Fibroblast of lung (primary cell): ENCODE measurements around the gene LAMC3. TPM values are rescaled to one million over a fixed set of nuclear protein-coding genes. Genes with fewer than 3 reads are reported as not detected.

Source experiments
- DNase-seq, 2 donors: peaks; one replicate each; pipeline versions ENCODE4 v3.0.0 to v3.0.0-alpha.2; 2010; ENCODE audit warnings: low read depth in 2 of 2
- H2AFZ ChIP-seq: 2 replicates; pipeline ENCODE4 v1.5.1; 2012; ENCODE audit warnings: low read length, control low read depth, inconsistent platforms
- H3K27ac ChIP-seq: 2 replicates; pipeline ENCODE4 v1.5.1; 2011; ENCODE audit warnings: low read length, control low read depth; ENCODE audit not compliant: insufficient read depth
- H3K27me3 ChIP-seq: 2 replicates; pipeline ENCODE4 v1.5.1; 2011; ENCODE audit warnings: mild to moderate bottlenecking, low read length; ENCODE audit not compliant: control insufficient read depth, insufficient read depth
- H3K36me3 ChIP-seq: 2 replicates; pipeline ENCODE4 v1.5.1; 2011; ENCODE audit warnings: low read length; ENCODE audit not compliant: control insufficient read depth, insufficient read depth
- H3K4me1 ChIP-seq: 2 replicates; pipeline ENCODE4 v1.5.1; 2011; ENCODE audit warnings: low read length; ENCODE audit not compliant: control insufficient read depth, insufficient read depth; ENCODE audit errors: extremely low read depth
- H3K4me2 ChIP-seq: 2 replicates; pipeline ENCODE4 v1.5.1; 2011; ENCODE audit warnings: low read length, control low read depth; ENCODE audit not compliant: insufficient read depth; ENCODE audit errors: extremely low read depth
- H3K4me3 ChIP-seq, 4 experiments: fragments of 200-600 bp in 1 of 4; sonication (generic) in 1 of 4; replicated peaks in 1 of 4; 2 replicates each; pipeline ENCODE4 v1.5.1; 2011 to 2016; ENCODE audit warnings: low read length in 4 of 4, low read depth in 3 of 4, mild to moderate bottlenecking in 3 of 4, control low read depth in 2 of 4, inconsistent platforms in 1 of 4, mixed read lengths in 1 of 4; ENCODE audit not compliant: insufficient read depth in 1 of 4; ENCODE audit errors: control extremely low read depth in 1 of 4
- H3K79me2 ChIP-seq: 2 replicates; pipeline ENCODE4 v1.5.1; 2012; ENCODE audit warnings: mild to moderate bottlenecking, low read length, inconsistent platforms; ENCODE audit not compliant: control insufficient read depth, insufficient read depth
- H3K9ac ChIP-seq: 2 replicates; pipeline ENCODE4 v1.5.1; 2011; ENCODE audit warnings: mild to moderate bottlenecking, low read length, control low read depth; ENCODE audit not compliant: insufficient read depth
- H3K9me3 ChIP-seq: 2 replicates; pipeline ENCODE4 v1.5.1; 2012; ENCODE audit warnings: low read depth, low read length; ENCODE audit not compliant: control insufficient read depth, insufficient read depth
- H4K20me1 ChIP-seq: 2 replicates; pipeline ENCODE4 v1.5.1; 2011; ENCODE audit warnings: low read length; ENCODE audit not compliant: control insufficient read depth, insufficient read depth; ENCODE audit errors: extremely low read depth
- EZH2 ChIP-seq: IDR thresholded peaks from 2 replicates; pipeline ENCODE4 v1.5.1; 2012; ENCODE audit warnings: low read length, control low read depth, mild to moderate bottlenecking; ENCODE audit errors: missing control alignments
- polyA plus RNA-seq, 2 donors: library from polyadenylated mRNA; depleted of rRNA in 1 of 2; stranded (reverse) in 1 of 2; unstranded in 1 of 2; fragments of >200 nt; gene quantifications; 2 replicates each; pipeline ENCODE4 v1.2.1, GENCODE V29; 2011 to 2012; ENCODE audit warnings: missing spikeins in 1 of 2
- total RNA-seq: library from RNA; depleted of rRNA; stranded (reverse); fragments of >200 nt; gene quantifications from 2 replicates; pipeline ENCODE4 v1.2.1, GENCODE V29; 2014
- TF ChIP-seq, protein P1 (sequence below), 2 donors: IDR thresholded peaks in 1 of 2; conservative IDR thresholded peaks in 1 of 2; 1 replicate in 1 of 2; 2 replicates in 1 of 2; pipeline ENCODE4 v1.5.1; 2011 to 2012; ENCODE audit warnings: low read length in 2 of 2, control low read depth in 1 of 2, inconsistent platforms in 1 of 2, low read depth in 1 of 2, mild to moderate bottlenecking in 1 of 2

The LAMC3 gene
- total and polyA plus RNA-seq, 2 donors (not counting 1 experiment from before 2014, with no cell fraction given): 0.17 to 1.4 TPM

DNA sequence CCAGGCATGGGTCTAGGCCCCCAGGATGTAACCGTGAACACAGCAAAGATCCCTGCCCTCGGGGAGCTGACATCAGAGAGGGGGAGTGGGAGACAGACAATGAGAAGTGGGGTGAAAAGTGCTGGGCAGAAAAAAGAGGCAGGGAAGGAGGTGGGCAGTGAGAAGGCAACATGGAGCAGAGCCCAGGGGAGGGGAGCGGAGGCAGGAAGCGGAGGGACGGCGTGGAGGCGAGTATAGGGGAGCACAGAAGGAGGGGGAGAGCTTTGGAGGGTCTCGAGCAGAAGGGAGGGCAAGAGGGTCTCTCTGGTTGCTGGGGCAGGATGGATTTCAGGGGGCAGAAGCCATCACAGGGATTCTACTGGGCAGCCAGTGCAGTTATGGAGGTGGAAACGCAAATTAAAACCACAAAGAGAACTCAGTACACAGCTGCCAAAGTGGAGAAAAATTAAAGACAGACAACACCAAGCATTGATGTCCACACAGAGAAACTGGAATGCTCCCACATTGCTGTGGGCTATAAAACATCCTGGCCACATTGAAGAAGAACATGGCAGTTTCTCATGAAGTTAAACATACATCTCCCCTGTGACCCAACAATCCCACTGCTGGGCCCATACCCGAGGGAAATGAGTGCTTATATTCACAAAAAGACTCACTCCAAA lies 21.1 kb upstream of the LAMC3 start:
- H3K9ac ChIP-seq: no peak overlapping the region
- H3K4me2 ChIP-seq: no peak overlapping the region
- no peaks in the 10 kb centered on the region for H4K20me1 ChIP-seq
- H2AFZ ChIP-seq: no peak overlapping the region
- TF ChIP-seq, protein P1, sequence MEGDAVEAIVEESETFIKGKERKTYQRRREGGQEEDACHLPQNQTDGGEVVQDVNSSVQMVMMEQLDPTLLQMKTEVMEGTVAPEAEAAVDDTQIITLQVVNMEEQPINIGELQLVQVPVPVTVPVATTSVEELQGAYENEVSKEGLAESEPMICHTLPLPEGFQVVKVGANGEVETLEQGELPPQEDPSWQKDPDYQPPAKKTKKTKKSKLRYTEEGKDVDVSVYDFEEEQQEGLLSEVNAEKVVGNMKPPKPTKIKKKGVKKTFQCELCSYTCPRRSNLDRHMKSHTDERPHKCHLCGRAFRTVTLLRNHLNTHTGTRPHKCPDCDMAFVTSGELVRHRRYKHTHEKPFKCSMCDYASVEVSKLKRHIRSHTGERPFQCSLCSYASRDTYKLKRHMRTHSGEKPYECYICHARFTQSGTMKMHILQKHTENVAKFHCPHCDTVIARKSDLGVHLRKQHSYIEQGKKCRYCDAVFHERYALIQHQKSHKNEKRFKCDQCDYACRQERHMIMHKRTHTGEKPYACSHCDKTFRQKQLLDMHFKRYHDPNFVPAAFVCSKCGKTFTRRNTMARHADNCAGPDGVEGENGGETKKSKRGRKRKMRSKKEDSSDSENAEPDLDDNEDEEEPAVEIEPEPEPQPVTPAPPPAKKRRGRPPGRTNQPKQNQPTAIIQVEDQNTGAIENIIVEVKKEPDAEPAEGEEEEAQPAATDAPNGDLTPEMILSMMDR (conservative IDR thresholded peaks at IDR 0.05 in 1 of 2, IDR thresholded peaks at IDR 0.05 in 1 of 2; ENCODE audit: low read depth in 1 of 2, low read length in 2 of 2): no peak
- TF ChIP-seq EZH2: no peak
- no peaks in the 10 kb centered on the region for H3K36me3 ChIP-seq
- H3K4me3 ChIP-seq: no peak overlapping the region
- no peaks in the 10 kb centered on the region for H3K9me3 ChIP-seq
- H3K27me3 ChIP-seq: peaks cover 8% of the 10 kb centered on the region
- DNase-seq: no peak
- H3K79me2 ChIP-seq: no peaks in the 10 kb centered on the region
- H3K27ac ChIP-seq: no peak overlapping the region
- H3K4me1 ChIP-seq: no peaks in the 10 kb centered on the region

DNA sequence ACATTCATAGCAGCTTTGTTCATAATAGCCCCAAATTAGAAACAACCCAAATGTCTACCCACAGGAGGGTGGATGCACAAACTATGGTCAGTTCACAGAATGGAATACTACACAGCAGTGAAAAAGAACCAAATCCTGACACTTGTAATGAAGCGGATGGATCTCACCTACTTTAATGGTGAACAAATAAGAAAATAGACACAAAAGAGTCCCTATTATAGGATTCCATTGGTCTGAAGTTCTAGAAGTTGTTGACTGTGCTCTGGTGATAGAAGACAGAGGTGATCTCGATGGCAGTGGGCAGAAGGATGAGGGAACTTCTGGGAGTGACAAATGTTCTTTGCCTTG lies 20.6 kb upstream of the LAMC3 start:
- no peak for DNase-seq
- Histone ChIP-seq H3K9me3 (no peaks in the 10 kb centered on the region), H2AFZ (no peak overlapping the region), H3K4me3 (no peak overlapping the region), H4K20me1 (no peaks in the 10 kb centered on the region), H3K79me2 (no peaks in the 10 kb centered on the region), H3K27me3 (peaks cover 8% of the 10 kb centered on the region), H3K4me2 (no peak overlapping the region), H3K27ac (no peak overlapping the region), H3K36me3 (no peaks in the 10 kb centered on the region), H3K4me1 (no peaks in the 10 kb centered on the region), H3K9ac (no peak overlapping the region)
- TF ChIP-seq EZH2: no peak
- TF ChIP-seq, protein P1 (conservative IDR thresholded peaks at IDR 0.05 in 1 of 2, IDR thresholded peaks at IDR 0.05 in 1 of 2; ENCODE audit: low read depth in 1 of 2, low read length in 2 of 2): no peak

DNA sequence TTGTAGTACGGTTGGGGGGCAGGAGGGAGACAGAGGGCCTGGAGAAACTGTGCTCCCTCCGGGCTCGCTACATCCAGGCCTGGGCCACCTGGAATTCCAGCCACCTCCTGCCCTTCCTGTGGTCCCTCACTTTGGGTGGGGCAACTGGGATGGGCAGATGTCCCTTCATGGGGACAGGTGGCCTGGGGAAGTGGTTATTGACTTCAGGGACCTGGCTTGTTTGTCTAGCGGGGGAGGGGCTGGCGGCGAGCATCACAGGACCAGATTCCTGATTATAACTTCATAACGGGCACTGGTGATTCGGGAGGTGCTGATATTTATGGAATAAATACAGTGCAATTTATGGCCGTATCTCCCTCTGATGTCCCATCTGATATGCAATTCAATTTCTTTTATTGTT lies 20.1 kb upstream of the LAMC3 start:
- no peak for TF ChIP-seq EZH2
- TF ChIP-seq, protein P1 (conservative IDR thresholded peaks at IDR 0.05 in 1 of 2, IDR thresholded peaks at IDR 0.05 in 1 of 2; ENCODE audit: low read depth in 1 of 2, low read length in 2 of 2): no peak
- no peaks in the 10 kb centered on the region for H3K9me3 ChIP-seq
- H3K4me1 ChIP-seq: no peaks in the 10 kb centered on the region
- DNase-seq: no peak
- H3K27ac ChIP-seq: no peak overlapping the region
- H3K9ac ChIP-seq: no peak overlapping the region
- H3K79me2 ChIP-seq: no peaks in the 10 kb centered on the region
- no peak overlapping the region for H3K4me3 ChIP-seq
- H3K4me2 ChIP-seq: no peak overlapping the region
- peaks cover 8% of the 10 kb centered on the region for H3K27me3 ChIP-seq
- H4K20me1 ChIP-seq: no peaks in the 10 kb centered on the region
- no peaks in the 10 kb centered on the region for H3K36me3 ChIP-seq
- H2AFZ ChIP-seq: no peak overlapping the region
